Stimulated activated CD8-positive, alpha-beta memory T cell treated with anti-CD3 and anti-CD28 coated beads, Interleukin-12 subunit alpha, Interleukin-12 subunit beta, amount 100 ng/mL, for 24 hours (primary cell): ENCODE measurements around the gene BPTF.
A peak's percentile ranks its signal among the peaks of the same experiment; 100 is the strongest.
"Not testable (repeated sequence)": the region's sequence is repeated elsewhere in the genome, so short reads cannot be mapped to it uniquely, and the experiment has no call there.

Experiments
- DNase-seq: peaks from one replicate; pipeline ENCODE4 v3.0.0-alpha.2; 2020; ENCODE audit errors: extremely low read depth

Gene BPTF

DNA sequence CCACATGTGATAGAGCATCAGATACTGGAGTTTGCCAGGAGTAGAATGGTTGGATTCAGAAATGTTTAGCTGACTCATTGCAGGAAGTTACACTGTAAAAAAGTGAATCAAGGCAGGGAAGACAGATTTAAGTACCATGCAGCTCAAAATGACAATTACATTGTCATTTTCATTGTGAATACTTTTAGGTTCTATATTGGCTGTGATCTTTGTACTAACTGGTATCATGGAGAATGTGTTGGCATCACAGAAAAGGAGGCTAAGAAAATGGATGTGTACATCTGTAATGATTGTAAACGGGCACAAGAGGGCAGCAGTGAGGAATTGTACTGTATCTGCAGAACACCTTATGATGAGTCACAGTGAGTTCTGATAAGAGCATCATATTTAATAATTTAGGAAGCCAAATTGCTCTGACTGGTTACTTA is 137.9 kb downstream of the BPTF start:
- peak; percentile 45 for DNase-seq

DNA sequence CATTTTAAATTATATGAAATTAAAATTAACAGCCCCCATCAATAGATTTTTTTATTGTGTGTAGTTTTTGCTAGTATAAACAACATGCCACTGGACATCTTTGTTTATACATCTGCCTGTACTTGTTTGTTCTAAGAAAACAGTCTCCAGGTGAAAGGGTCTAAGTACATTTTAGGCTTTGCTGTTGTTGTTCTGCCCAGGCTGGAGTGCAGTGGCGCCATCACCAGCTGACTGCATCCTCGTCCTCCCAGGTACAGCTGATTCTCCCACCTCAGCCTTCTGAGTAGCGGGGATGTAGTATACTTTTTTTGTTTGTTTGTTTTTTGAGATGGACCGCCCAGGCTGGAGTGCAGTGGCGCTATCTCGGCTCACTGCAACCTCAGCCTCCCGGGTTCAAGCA is 145.5 kb downstream of the BPTF start:
- no peak for DNase-seq

DNA sequence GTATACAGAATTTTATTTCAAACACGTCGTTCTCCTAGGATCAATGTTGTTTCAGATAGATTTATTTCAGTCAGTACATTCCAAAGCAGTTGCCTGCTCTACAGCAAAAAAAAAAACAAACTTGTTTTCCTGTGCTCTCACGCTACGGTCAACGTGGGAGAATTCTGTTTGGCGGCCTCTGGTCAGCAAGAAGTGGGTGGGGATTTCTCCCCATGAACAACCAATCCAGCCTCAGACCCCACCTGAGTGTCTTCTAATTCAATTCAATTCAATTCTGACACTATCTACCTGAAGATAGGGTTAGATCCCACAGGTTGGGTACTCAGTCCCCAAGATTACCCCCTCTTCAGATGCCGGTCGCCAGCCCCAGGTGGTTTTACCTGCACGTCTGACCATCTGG is 148.9 kb downstream of the BPTF start:
- DNase-seq: no peak

DNA sequence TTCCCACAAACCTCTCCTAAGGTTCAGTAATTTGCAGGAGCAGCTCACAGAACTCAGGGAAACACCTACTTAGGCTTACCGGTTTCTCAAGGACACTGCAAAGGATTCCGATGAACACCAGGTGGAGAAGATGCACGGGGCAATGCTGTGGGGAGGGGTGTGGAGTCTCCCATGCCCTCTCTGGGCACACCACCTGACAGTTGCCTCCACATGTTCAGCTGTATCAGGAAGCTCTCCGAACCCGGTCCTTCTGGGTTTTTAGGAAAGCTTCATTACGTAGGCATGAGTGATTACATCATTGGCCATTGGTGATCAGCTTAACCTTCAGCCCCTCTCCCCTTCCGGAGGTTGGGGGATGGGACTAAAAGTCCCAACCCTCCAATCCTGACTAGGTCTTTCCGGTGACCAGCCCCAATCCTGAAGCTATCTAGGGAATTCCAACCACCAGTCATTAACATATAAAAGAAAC is 149.3 kb downstream of the BPTF start:
- no peak for DNase-seq

DNA sequence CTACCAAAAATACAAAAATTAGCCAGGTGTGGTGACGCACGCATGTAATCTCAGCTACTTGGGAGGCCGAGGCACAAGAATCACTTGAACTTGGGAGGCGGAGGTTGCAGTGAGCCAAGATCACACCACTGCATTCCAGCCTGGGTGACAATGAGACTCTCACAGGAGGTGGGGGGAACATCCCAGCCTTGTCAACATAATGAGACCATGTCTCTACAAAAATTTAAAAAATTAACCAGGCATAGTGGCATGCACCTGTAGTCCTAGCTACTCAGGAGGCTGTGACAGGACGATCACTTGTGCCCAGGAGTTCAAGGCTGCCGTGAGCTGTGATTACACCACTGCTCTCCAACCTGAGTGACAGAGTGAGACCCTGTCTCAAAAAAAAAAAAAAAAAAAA is 151.0 kb downstream of the BPTF start:
- DNase-seq: not testable (repeated sequence)

DNA sequence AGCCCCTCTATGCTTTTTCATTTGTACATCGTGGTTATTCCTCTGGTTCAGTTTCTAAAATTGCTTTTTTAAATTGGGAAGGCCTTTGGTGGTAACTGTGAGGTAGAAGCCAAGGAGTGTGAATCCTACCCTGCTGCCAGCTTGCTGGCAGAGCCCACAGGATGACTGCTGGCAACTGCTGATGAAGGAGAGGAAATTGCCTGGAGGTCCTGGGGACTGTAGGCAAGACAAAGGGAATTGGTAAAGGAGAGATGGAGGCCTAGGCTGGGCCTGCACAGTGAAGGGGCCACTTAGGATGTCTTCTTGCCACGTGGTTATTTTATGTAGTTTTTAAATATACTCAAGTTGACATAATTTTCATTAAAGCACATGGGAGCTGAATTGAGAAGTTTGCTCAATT is 155.2 kb downstream of the BPTF start:
- DNase-seq: no peak

DNA sequence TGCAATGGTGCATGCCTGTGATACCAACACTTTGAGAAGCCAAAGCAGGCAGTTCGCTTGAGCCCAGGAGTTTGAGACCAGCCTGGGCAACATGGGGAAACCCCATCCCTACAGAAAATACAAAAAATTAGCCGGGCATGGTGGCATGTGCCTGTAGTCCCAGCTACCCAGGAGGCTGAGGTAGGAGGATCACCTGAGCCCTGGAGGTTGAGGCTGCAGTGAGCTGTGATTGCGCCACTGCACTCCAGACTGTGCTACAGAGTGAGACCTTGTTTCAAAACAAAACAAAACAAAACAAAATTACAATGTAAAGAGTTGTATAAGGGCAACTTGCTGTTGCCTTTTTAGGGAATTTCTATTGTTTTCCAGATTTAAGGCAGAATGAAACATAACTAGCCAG is 155.6 kb downstream of the BPTF start:
- not testable (repeated sequence) for DNase-seq

DNA sequence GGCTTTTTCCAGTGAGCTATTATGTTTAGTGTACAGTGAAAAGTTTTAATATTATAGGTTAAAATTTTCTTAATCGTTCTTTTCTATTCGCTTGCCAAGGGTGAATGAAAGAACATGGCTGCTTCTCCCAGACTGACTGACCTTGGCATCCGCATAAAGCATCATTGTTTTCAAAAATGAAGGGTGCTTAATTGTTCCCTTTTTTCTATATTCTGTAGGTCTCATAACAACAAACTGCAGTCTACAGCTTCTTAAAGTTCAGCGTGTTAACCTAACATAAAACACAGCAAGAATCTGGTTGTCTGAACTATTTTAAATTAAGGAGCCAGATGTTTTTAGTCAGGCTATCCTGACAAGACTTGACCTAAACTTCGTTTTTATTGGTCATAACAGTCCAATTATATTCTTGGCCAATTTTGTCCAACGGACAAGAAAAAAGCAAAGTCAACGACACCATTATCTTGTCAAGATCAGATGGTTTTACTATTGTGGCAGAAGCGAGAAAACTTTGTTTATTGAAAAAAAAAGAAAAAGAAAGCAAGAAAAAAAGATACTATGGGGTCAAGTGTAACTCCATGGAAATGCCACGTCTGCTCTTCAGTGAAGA is 156.8 kb downstream of the BPTF start:
- no peak for DNase-seq

DNA sequence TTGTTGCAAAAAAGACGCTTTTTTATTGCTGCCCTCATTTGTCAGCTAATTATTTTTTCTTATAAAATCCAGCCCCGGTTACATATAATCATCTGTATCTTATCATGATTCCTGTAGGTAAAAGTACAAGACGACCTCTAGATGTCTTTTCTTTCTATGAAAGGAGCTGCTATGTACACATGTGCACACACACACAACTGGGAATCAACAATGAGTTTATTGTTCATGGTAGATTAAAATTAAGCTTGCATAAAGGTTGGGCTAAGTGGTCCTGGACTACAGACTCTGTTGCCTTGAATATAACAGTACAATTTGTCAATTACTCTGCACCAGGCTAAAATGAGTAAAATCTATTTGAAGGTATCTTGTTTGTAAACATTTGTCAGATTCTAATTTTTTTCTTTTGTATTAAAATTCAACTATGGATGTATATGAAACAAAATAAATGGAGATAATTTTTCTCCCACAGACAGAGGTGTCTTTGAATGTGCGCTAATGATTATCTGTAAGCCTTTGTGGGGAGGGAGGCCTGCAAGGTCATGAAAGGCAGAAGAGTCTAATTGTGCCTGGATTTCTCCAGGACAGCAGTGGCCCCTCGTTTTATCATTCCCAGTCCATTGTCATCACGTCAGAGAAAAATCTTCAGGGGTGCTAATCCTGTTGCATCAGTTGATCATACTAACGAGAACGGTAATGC is 157.5 kb downstream of the BPTF start:
- no peak for DNase-seq

DNA sequence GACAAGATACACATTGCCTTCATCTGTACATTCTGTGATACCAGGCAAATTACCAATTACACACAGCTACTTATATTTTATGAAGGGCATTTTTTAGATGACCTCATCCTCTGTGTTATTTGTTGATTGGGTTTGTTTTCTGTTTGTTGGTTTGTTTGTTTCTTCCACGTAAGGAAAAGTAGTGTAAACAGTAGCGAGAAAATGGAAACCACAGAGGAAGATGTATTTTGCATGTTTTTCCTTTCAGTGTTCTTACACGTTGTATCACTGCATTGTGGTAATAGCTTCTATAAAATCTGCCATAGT is 158.0 kb downstream of the BPTF start:
- DNase-seq: no peak

DNA sequence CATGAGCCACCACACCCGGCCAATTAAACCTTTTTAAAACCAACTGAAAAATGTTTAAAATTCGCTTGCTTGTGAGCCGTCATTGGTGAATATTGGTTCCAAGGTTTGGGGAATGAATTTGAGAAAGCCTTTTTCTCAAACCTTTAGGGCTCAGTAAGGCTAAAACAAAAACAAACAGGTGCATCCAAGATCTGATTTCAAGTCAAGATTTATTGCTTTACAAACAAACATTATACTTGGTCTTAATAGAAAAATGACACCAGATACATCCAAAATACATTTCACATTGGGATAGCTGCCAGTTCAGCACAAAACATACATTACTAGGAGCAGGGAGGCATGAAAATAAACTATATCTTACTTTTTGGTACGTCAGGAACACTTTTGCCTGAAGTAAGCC is 165.6 kb downstream of the BPTF start:
- no peak for DNase-seq

DNA sequence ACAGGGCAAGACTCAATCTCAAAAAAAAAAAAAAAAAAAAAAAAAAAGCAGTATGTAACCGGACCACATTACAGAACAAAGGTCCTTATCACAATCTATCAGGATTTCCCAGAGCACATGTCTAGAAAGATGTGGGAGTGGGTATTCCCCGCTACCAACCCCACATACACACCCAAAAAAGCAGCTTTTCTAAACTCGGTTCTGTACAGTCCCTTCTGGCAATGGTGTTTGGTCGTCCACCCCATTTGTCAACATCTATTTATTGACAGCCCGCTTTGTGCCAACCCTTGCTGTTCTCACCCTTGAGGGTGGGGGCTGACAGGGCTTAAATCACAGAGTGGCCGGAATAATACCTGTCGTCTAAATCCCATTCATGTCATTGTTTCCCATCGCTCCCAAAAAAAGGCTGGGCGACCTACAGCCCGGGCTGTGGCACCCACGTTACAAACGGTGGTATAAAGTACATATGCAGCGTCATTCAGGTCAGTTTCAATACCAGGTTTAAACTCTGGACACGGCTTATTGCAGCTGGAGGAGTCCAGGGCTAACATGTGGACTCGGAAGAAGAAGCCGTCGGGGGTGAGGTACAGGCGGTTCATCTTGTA is 167.3 kb downstream of the BPTF start:
- DNase-seq: no peak

DNA sequence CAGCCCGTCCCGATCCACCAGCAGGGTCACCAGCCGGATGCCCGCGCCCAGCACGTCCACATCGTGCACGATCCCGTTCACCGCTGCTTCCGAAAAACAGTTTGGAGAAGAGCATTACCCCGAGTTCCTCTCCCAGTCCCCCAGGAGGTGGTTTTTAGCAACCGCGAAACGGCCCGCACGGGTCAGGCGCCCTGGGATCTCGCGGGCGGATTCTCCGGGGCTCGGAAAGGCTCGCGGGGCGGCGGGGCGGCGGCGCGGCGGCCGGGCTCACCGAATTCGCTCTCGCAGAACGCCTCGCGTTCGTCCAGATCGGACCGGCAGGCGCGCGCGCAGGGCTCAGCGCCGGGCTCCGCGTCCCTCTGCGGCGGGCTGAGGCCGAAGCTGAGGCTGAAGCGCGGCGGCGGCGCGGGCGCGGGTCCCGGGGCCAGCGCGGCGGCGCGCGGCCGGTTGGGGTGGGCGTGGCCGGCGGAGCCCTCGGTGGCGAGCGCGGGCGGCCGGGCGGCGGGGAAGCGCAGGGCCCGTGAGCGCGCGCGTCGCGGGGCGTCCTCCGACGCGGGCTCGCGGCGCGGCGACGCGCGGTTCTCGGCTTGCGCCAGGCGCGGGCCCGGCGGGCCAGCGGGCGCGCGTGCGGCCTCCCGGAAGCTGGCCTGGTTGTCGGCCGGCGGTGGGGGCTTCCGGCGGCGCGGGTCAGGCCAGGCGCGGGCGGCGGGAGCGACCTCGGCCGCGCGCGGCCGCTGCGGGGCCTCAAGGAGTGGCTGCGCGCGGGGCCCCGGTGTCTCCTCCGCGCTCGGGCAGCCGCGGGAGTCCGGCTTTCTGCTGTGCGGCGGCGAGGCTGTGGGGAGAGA is 168.1 kb downstream of the BPTF start:
- peak; percentile 28 for DNase-seq

DNA sequence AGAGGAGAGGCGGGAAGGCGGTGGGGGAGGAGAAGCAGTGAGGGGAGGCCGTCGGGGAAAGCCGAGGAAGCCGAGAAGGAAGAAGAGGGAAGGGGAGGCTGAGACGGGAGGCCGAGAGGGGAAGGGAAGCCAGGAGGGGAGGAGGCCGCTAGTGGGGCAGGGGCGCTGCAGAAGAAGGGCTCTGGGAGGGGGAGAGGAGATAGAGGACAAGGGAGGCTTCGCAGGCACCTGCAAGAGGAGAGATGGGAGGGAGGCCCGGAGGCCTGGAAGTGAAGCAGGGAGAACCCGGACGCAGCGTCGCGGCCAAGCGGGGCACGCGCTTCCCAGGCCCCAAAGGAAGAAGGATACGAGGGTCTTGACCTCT is 168.7 kb downstream of the BPTF start:
- no peak for DNase-seq

DNA sequence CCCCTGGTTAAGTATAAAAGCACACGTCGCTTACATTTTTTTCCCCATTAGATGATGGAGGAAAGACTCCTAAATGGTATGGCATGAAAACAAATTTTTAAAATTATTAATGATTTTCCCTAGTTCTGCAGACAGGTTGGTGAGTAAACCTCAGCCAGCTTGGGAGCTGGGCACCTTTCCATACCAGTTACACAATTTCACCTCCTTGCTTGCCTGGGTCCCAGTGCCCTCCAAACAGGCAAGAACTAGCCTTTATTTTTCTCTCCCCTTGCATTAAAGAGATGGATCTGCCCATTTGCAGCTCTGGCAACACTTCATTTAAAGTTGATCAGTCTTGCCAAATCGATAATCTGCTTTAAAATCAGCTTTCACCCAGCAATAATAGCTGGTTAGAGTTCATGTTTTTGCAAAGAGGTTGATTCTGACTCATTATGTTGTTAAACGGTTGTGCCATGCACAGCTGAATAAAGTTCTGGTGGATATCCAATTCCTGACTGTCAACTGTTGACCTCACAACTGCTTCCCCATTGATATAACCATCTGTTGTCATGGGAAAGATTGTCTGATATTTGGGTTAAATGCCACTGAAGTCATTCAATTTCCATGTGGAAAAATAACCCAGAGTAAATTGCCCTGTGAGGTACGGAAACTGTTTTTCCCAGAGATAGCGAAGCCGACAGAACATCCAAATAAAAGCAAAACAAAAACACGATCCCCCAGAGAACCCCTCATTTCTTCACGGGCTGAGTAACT is 169.7 kb downstream of the BPTF start:
- DNase-seq: no peak

DNA sequence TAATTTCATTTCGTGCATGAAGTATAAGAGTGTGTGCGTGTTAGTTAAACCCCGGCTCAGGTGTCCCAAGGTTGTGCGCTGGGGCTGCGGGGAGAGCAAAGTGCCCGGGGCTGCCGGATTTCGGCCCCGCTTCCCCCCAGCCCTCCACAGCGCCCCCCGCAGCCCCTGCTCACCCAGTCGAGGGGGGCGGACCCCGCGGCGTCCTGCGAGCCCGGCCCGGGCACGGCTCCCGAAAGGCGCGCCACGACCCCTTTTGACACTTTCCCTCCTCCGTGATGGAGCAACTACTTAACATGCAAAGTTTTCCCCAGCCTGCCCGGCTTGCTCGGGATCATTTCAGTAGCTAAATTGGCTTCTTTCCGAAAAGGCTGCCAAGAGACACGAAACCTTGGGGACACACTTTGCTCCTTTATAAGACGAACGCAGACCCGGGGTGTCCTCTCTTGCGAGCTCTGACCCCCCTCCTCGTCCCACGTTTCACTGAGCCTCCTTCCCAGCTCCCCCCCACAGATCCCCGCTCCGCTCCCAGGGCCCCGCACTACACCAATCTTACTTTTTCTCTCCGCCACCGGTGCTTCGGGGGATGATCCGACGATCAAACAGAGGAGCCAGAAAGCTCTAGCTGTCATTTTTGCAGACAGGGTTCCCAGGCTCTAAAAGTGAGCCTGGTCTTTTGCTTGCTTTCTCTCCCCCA is 170.4 kb downstream of the BPTF start:
- no peak for DNase-seq

DNA sequence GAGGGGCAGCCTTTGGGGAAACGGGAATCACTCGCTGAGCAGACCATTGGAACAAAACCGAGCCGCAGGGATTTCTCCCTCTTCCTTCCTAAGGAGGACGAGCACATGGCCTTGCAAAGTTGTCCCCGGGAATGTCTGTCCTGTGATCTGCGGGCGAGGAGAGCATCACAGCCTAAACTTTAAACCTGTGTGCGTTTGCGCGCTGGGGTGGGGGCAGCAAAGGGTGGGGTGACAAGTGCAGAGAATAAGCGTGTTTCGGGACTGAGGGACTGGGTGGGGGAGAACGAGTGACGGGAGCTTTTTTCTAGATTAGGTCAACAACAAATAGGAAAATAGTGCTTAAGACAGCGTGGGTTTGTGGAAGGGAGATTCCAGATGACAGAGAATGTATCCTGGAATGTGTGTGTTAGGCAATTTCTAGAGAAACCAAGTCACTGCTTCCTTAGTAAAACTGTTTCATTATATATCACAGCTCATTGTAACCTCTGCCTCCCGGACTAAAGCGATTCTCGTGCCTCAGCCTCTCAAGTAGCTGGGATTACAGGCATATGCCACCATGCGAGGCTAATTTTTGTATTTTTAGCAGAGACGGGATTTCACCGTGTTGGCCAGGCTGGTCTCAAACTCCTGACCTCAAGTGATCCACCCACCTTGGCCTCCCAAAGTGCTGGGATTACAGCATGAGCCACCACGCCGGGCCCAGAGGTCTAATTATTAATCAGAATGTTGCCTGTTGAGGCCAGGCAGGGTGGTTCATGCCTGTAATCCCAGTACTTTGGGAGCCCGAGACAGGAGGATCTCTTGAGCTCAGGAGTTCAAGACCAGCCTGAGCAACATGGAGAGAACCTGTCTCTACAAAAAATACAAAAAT is 171.2 kb downstream of the BPTF start, which contains the start of gene C17orf58:
TSS of gene C17orf58 (minus strand) at position 169 of the 871 bp plus-strand sequence. CDS start 271 bp downstream, outside the sequence.
- not testable (repeated sequence) for DNase-seq

DNA sequence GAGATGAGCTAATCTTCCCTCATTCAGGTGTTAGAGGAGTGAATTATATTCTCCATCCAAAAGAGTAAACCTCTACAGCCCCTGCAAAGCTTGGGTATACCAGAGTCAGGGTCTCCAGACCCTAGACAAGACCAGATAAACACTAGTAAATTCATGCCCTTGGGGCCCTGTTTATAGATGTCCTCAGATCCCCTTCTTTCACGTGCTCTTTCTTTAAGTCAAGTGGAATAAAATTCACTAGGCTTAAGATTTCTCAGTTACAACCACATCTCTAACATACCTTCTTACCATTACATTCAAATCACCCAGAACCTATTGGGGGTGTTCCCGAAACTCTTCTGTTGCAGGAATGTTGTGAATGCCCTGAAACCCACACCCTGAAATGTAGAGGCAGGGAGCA is 173.2 kb downstream of the BPTF start:
- no peak for DNase-seq

DNA sequence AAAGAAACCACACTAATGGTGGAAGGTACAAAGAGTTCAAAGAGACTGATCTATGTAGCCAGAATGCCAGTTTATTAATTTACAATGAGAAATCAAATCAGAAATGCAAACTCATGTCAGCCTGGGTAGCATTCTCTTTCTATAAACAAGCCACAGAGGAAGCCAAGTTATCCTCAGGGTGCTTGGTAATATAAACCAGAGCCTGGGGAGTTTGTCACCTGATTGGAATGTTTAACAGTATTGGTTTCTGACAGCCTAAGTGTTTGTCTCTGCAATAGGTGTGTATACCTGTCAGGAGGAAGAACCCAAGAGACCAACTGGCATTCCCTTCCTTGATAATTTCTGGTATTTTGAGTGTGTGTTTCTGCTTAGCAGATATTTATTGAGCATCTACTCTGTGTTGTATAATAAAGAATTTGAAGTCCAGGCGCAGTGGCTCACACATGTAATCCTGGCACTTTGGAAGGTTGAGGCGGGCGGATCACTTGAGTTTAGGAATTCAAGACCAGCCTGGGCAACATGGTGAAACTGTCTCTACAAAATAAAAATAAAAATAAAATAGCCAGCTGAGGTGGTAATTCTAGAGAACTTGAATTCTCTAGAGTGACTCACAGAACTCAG is 174.1 kb downstream of the BPTF start:
- no peak for DNase-seq

DNA sequence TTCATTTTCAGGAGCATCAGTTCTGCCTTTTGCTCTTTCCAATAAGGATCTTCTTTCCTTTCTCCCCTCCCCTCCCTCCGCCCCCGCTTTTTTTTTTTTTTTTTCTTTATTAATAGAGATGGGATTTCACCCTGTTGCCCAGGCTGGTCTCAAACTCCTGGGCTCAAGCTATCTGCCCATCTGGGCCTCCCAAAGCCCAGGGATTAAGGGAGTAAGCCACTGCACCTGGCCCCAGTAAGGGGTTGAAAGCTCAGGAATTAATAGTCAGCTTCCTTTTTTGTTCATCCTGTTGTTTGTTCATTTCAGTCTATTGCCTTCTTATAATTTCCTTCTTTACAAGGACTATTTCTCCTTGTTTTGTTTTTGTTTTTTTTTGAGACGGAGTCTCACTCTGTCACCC is 178.9 kb downstream of the BPTF start:
- no peak for DNase-seq
